GM12878 (cell line): Measurements from ENCODE around the gene CRYL1. TPM values are rescaled to one million over a fixed set of nuclear protein-coding genes. Genes with fewer than 3 reads are reported as not detected.

Source experiments
- ATF3 ChIP-seq: IDR thresholded peaks from 2 replicates; pipeline ENCODE4 v1.6.1; 2011; ENCODE audit warnings: low read depth, mild to moderate bottlenecking, low read length, moderate library complexity, borderline replicate concordance; ENCODE audit errors: extremely low read depth
- ATF7 ChIP-seq: fragments of 450-650 bp; IDR thresholded peaks from 2 replicates; pipeline ENCODE4 v1.6.1; 2016; ENCODE audit warnings: low read depth, mild to moderate bottlenecking
- CEBPB ChIP-seq, 2 experiments: fragments of 150-350 bp in 1 of 2; IDR thresholded peaks; 2 replicates each; pipeline ENCODE4 v1.6.1; 2012 to 2014; ENCODE audit warnings: low read depth in 2 of 2, low read length in 2 of 2, borderline replicate concordance in 1 of 2, inconsistent platforms in 1 of 2
- ESRRA ChIP-seq: IDR thresholded peaks from 2 replicates; pipeline ENCODE4 v1.6.1; 2012; ENCODE audit warnings: mild to moderate bottlenecking, low read length, improper control_type of control experiment
- ETV6 ChIP-seq, 2 experiments: fragments of 450-650 bp in 1 of 2; IDR thresholded peaks in 1 of 2; conservative IDR thresholded peaks in 1 of 2; 2 replicates each; pipeline ENCODE4 v1.6.1; 2014; ENCODE audit warnings: antibody characterized with exemption in 1 of 2, borderline replicate concordance in 1 of 2, low read depth in 1 of 2, mild to moderate bottlenecking in 1 of 2, moderate library complexity in 1 of 2
- HSF1 ChIP-seq: fragments of 150-350 bp; IDR thresholded peaks from 2 replicates; pipeline ENCODE4 v1.6.1; 2014; ENCODE audit warnings: mild to moderate bottlenecking, low read depth, low read length
- MAX ChIP-seq: IDR thresholded peaks from 2 replicates; pipeline ENCODE4 v1.6.1; 2012; ENCODE audit warnings: low read depth, low read length, improper control_type of control experiment
- MEF2B ChIP-seq: fragments of 450-650 bp; IDR thresholded peaks from 2 replicates; pipeline ENCODE4 v1.6.1; 2018; ENCODE audit warnings: mild to moderate bottlenecking, moderate library complexity; ENCODE audit not compliant: partially characterized antibody, poor library complexity, severe bottlenecking
- MTA3 ChIP-seq: IDR thresholded peaks from 2 replicates; pipeline ENCODE4 v1.6.1; 2012; ENCODE audit warnings: low read length, inconsistent platforms, borderline replicate concordance
- PAX5 ChIP-seq: IDR thresholded peaks from 2 replicates; pipeline ENCODE4 v1.6.1; 2011; ENCODE audit warnings: low read depth, low read length, borderline replicate concordance
- RAD21 ChIP-seq: IDR thresholded peaks from 2 replicates; pipeline ENCODE4 v1.6.1; 2011; ENCODE audit warnings: mild to moderate bottlenecking, low read depth, low read length, moderate library complexity; ENCODE audit not compliant: insufficient read depth
- RB1 ChIP-seq: fragments of 450-650 bp; formaldehyde crosslinking; IDR thresholded peaks from 2 replicates; pipeline ENCODE4 v1.6.1; 2017; ENCODE audit warnings: mild to moderate bottlenecking, borderline replicate concordance
- RELB ChIP-seq: fragments of 450-650 bp; IDR thresholded peaks from 2 replicates; pipeline ENCODE4 v1.6.1; 2017; ENCODE audit warnings: low read depth, mild to moderate bottlenecking, moderate library complexity
- USF2 ChIP-seq: IDR thresholded peaks from 2 replicates; pipeline ENCODE4 v1.6.1; 2011; ENCODE audit warnings: low read depth, low read length, improper control_type of control experiment, borderline replicate concordance
- WRNIP1 ChIP-seq: IDR thresholded peaks from 2 replicates; pipeline ENCODE4 v1.6.1; 2011; ENCODE audit warnings: low read depth, low read length, improper control_type of control experiment, borderline replicate concordance
- ZBTB11 ChIP-seq: fragments of 450-650 bp; formaldehyde crosslinking; IDR thresholded peaks from 2 replicates; pipeline ENCODE4 v1.5.0; 2022; ENCODE audit warnings: mild to moderate bottlenecking, missing genetic modification characterization
- ZNF217 ChIP-seq: fragments of 450-650 bp; IDR thresholded peaks from 2 replicates; pipeline ENCODE4 v1.6.1; 2017; ENCODE audit warnings: antibody characterized with exemption, mild to moderate bottlenecking
- polyA plus RNA-seq, 11 experiments: library from polyadenylated mRNA; depleted of rRNA in 4 of 11; unstranded in 6 of 11; stranded (reverse) in 5 of 11; fragments of >200 nt; fragmentation: Nextera tagmentation in 4 of 11; fragmentation: Illumina TruSeq in 1 of 11; extraction: Ambion mirVana in 4 of 11; extraction: Trizol in 1 of 11; gene quantifications; 1 replicate in 1 of 11; 2 replicates in 10 of 11; pipeline versions ENCODE4 v1.2.1 to v1.2.3, GENCODE V29; 2011 to 2016; ENCODE audit warnings: inconsistent platforms in 2 of 11, missing spikeins in 2 of 11, low read depth in 1 of 11
- total RNA-seq, 4 experiments: library from RNA; depleted of rRNA in 3 of 4; stranded (reverse); fragments of >200 nt in 3 of 4; fragmentation: Illumina TruSeq in 1 of 4; extraction: Trizol in 1 of 4; gene quantifications; 2 replicates each; pipeline versions ENCODE4 v1.2.1 to v1.2.3, GENCODE V29; 2013 to 2021

Gene CRYL1
- total and polyA plus RNA-seq, 10 of the 15 experiments (the other 5 are each of a cell fraction or from before 2014, with no cell fraction given): 5.5 to 36.7 (median 12.2) TPM

- TF ChIP-seq RELB: 0 out of 2 replicates have a peak, but pooled peaks have one; percentile 38
- no peak for TF ChIP-seq ESRRA
- peak; percentile 63 for TF ChIP-seq MEF2B
- peak; percentile 85; the same call in 1 of the 2 replicates for TF ChIP-seq PAX5
- TF ChIP-seq ATF7: 0 out of 2 replicates have a peak, but pooled peaks have one; percentile 25
- TF ChIP-seq RAD21: no peak
- TF ChIP-seq USF2: no peak
- TF ChIP-seq RB1: no peak
- TF ChIP-seq ZBTB11 (CRISPR knock-in tag): no peak
- TF ChIP-seq ATF3: no peak
- no peak for TF ChIP-seq ZNF217
- peak; percentile 79; the same call in 1 of the 2 replicates for TF ChIP-seq MTA3
- TF ChIP-seq HSF1: no peak
- TF ChIP-seq MAX: no peak
- TF ChIP-seq ETV6 (conservative IDR thresholded peaks at IDR 0.05 in 1 of 2, IDR thresholded peaks at IDR 0.05 in 1 of 2; ENCODE audit: borderline replicate concordance in 1 of 2, low read depth in 1 of 2): peak in 1 of 2 experiments; percentile 100; a peak in 2 of 4 replicates
- no peak for TF ChIP-seq CEBPB (IDR thresholded peaks at IDR 0.05; ENCODE audit: borderline replicate concordance in 1 of 2, low read depth in 2 of 2, low read length in 2 of 2)
- no peak for TF ChIP-seq WRNIP1
These were observed 49.5 kb downstream of the CRYL1 start (continued) for GRCh38 chr13:20475927-20476691.
